K562 (cell line): Measurements from ENCODE around the gene TMEFF2. TPM values are rescaled to one million over a fixed set of nuclear protein-coding genes. Genes with fewer than 3 reads are reported as not detected.

Experiments
- CBX5 ChIP-seq: IDR thresholded peaks from 2 replicates; pipeline ENCODE4 v1.6.1; 2014; ENCODE audit warnings: low read depth, borderline replicate concordance
- CREB1 ChIP-seq, 2 experiments: sonication (generic) in 1 of 2; formaldehyde crosslinking in 1 of 2; IDR thresholded peaks; 2 replicates each; pipeline versions ENCODE4 v1.6.1 to v1.8.0; 2012 to 2022; ENCODE audit warnings: inconsistent platforms in 1 of 2, mild to moderate bottlenecking in 1 of 2, missing genetic modification reagents in 1 of 2, moderate library complexity in 1 of 2
- HEY1 ChIP-seq: fragments of 250-450 bp; sonication (Bioruptor Pico); IDR thresholded peaks from 2 replicates; pipeline ENCODE4 v1.5.0; 2020; ENCODE audit warnings: mild to moderate bottlenecking, moderate library complexity, borderline replicate concordance
- HNRNPL ChIP-seq: fragments of 200-400 bp; formaldehyde crosslinking; IDR thresholded peaks from 2 replicates; pipeline ENCODE4 v1.6.1; 2017; ENCODE audit warnings: low read depth, mild to moderate bottlenecking, low read length
- MCM7 ChIP-seq, 2 experiments: fragments of 450-650 bp; IDR thresholded peaks; 2 replicates each; pipeline ENCODE4 v1.6.1; 2016 to 2018
- MEF2D ChIP-seq: conservative IDR thresholded peaks from 2 replicates; pipeline ENCODE4 v1.6.1; 2016; ENCODE audit warnings: low read depth, missing genetic modification characterization, missing compliant biosample characterization
- NCOA1 ChIP-seq: fragments of 450-650 bp; IDR thresholded peaks from 2 replicates; pipeline ENCODE4 v1.6.1; 2016; ENCODE audit warnings: low read depth
- POLR2AphosphoS5 ChIP-seq: IDR thresholded peaks from 2 replicates; pipeline ENCODE4 v1.6.1; 2011; ENCODE audit warnings: mild to moderate bottlenecking, low read depth, low read length, moderate library complexity; ENCODE audit not compliant: control insufficient read depth, insufficient read depth
- ZC3H8 ChIP-seq: fragments of 450-650 bp; IDR thresholded peaks from 2 replicates; pipeline ENCODE4 v1.6.1; 2017
- ZNF512 ChIP-seq: IDR thresholded peaks from 2 replicates; pipeline ENCODE4 v1.6.1; 2016; ENCODE audit warnings: missing genetic modification characterization, missing compliant biosample characterization
- polyA plus RNA-seq, 8 experiments: library from polyadenylated mRNA; depleted of rRNA in 4 of 8; stranded (reverse) in 5 of 8; unstranded in 3 of 8; fragments of >200 nt; fragmentation: Nextera tagmentation in 2 of 8; fragmentation: Illumina TruSeq in 1 of 8; extraction: Ambion mirVana in 2 of 8; extraction: Trizol in 1 of 8; gene quantifications; 2 replicates each; pipeline versions ENCODE4 v1.2.1 to v1.2.3, GENCODE V29; 2011 to 2014; ENCODE audit warnings: inconsistent platforms in 1 of 8, missing spikeins in 1 of 8
- total RNA-seq, 7 experiments: library from RNA; depleted of rRNA in 6 of 7; stranded (reverse); fragments of >200 nt in 6 of 7; fragmentation: Illumina TruSeq in 2 of 7; extraction: Trizol in 2 of 7; gene quantifications; 2 replicates each; pipeline versions ENCODE4 v1.2.1 to v1.2.3, GENCODE V29; 2011 to 2021; ENCODE audit warnings: low replicate concordance in 1 of 7
- TF ChIP-seq, protein P1 (sequence below): fragments of 200-400 bp; formaldehyde crosslinking; IDR thresholded peaks from 2 replicates; pipeline ENCODE4 v1.6.1; 2017; ENCODE audit warnings: mild to moderate bottlenecking, low read depth, low read length, moderate library complexity
- TF ChIP-seq, protein P2 (sequence below): fragments of 250-450 bp; sonication (Bioruptor Pico); IDR thresholded peaks from 2 replicates; pipeline ENCODE4 v1.9.0; 2021; ENCODE audit warnings: mild to moderate bottlenecking

The TMEFF2 gene
- total and polyA plus RNA-seq, 9 of the 15 experiments (the other 6 are each of a cell fraction or from before 2014, with no cell fraction given): 1.4 TPM; not detected in 8

DNA sequence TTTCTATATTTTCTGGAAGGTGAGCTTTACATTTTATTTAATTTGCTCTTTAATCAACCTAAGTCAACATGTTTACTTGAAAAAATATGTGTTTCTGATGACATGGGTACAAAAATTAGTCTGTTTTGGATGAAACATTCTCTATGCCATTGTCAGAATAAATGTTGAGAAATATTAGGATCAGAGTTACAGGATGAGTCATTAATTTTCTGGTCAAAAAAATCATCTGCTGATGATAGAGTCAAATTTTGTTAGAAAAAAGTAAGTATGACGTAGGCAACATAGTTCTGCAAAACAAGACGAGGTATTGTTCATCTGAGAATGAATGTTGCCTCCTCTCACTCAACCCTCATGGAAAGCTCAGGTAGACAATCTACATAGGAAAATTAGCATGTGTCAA lies 240.3 kb downstream of the TMEFF2 start (continued):
- TF ChIP-seq CREB1 (IDR thresholded peaks at IDR 0.05) (no peak), CREB1 (CRISPR knock-in tag; IDR thresholded peaks at IDR 0.05) (no peak), ZC3H8 (no peak), MEF2D (no peak), MCM7 (IDR thresholded peaks at IDR 0.05) (no peak), NCOA1 (no peak), POLR2AphosphoS5 (no peak), HEY1 (CRISPR knock-in tag) (no peak), HNRNPL (no peak), CBX5 (no peak), ZNF512 (tag) (no peak)
- TF ChIP-seq, protein P1, sequence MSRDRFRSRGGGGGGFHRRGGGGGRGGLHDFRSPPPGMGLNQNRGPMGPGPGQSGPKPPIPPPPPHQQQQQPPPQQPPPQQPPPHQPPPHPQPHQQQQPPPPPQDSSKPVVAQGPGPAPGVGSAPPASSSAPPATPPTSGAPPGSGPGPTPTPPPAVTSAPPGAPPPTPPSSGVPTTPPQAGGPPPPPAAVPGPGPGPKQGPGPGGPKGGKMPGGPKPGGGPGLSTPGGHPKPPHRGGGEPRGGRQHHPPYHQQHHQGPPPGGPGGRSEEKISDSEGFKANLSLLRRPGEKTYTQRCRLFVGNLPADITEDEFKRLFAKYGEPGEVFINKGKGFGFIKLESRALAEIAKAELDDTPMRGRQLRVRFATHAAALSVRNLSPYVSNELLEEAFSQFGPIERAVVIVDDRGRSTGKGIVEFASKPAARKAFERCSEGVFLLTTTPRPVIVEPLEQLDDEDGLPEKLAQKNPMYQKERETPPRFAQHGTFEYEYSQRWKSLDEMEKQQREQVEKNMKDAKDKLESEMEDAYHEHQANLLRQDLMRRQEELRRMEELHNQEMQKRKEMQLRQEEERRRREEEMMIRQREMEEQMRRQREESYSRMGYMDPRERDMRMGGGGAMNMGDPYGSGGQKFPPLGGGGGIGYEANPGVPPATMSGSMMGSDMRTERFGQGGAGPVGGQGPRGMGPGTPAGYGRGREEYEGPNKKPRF: no peak
- TF ChIP-seq, protein P2, sequence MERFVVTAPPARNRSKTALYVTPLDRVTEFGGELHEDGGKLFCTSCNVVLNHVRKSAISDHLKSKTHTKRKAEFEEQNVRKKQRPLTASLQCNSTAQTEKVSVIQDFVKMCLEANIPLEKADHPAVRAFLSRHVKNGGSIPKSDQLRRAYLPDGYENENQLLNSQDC (CRISPR knock-in tag): no peak
